Lung (tissue), 16 donors: ENCODE data around the gene CDX1. TPM values are rescaled to one million over a fixed set of nuclear protein-coding genes. Genes with fewer than 3 reads are reported as not detected.

Experiments
- ATAC-seq: fragments of 200-7000 bp; cut with Tn5 transposase; one replicate; pipeline ENCODE4 v1.9.1; 2020; ENCODE audit warnings: moderate number of reproducible peaks; ENCODE audit not compliant: insufficient read depth, low FRiP score
- DNase-seq, 3 donors: peaks; one replicate each; pipeline ENCODE4 v3.0.0-alpha.2; 2013 to 2017
- H3K27ac ChIP-seq, 2 donors: one replicate each; pipeline ENCODE4 v1.5.1; 2013; ENCODE audit warnings: mild to moderate bottlenecking in 2 of 2, moderate library complexity in 2 of 2, control low read depth in 1 of 2, inconsistent platforms in 1 of 2, low read depth in 1 of 2, low read length in 1 of 2
- H3K27me3 ChIP-seq, 3 donors: one replicate each; pipeline ENCODE4 v1.5.1; 2013; ENCODE audit warnings: low read length in 2 of 3; ENCODE audit not compliant: control insufficient read depth in 3 of 3, insufficient read depth in 3 of 3
- H3K36me3 ChIP-seq, 4 donors: one replicate each; pipeline ENCODE4 v1.5.1; 2013; ENCODE audit warnings: low read length in 4 of 4, mild to moderate bottlenecking in 1 of 4, moderate library complexity in 1 of 4; ENCODE audit not compliant: control insufficient read depth in 4 of 4, insufficient read depth in 4 of 4
- H3K4me1 ChIP-seq, 5 donors: one replicate each; pipeline ENCODE4 v1.5.1; 2013; ENCODE audit warnings: low read length in 5 of 5, mild to moderate bottlenecking in 2 of 5, moderate library complexity in 1 of 5; ENCODE audit not compliant: control insufficient read depth in 5 of 5, insufficient read depth in 5 of 5
- H3K4me3 ChIP-seq: one replicate; pipeline ENCODE4 v1.5.1; 2013; ENCODE audit warnings: mild to moderate bottlenecking, control low read depth, moderate library complexity
- H3K9ac ChIP-seq, 2 donors: one replicate each; pipeline ENCODE4 v1.5.1; 2013; ENCODE audit warnings: low read length in 2 of 2, control low read depth in 1 of 2; ENCODE audit not compliant: insufficient read depth in 1 of 2
- H3K9me3 ChIP-seq, 4 donors: one replicate each; pipeline ENCODE4 v1.5.1; 2013; ENCODE audit warnings: low read length in 3 of 4, mild to moderate bottlenecking in 1 of 4, moderate library complexity in 1 of 4; ENCODE audit not compliant: control insufficient read depth in 4 of 4, insufficient read depth in 3 of 4
- CTCF ChIP-seq: IDR thresholded peaks from 2 replicates; pipeline ENCODE4 v1.5.1; 2012; ENCODE audit warnings: mild to moderate bottlenecking; ENCODE audit errors: control extremely low read depth, extremely low read depth
- WGBS, 2 donors: extraction: QIAGEN DNeasy Blood & Tissue Kit; methylation state at CpG; one replicate each; pipeline ENCODE4 v1.1.7; 2013; 5-methylcytosine and 5-hydroxymethylcytosine counted together
- long read RNA-seq, 5 donors: transcript quantifications; one replicate each; lab custom pipeline, GENCODE V29; 2026
- polyA plus RNA-seq, 2 donors: library from polyadenylated mRNA; stranded (reverse); fragments of 200-250 nt; gene quantifications; one replicate each; pipeline ENCODE4 v1.2.1, GENCODE V29; 2013
- total RNA-seq, 2 donors: library from RNA; depleted of rRNA in 1 of 2; stranded (reverse); fragments of >200 nt in 1 of 2; gene quantifications; one replicate each; pipeline ENCODE4 v1.2.1, GENCODE V29; 2014 to 2021
- donor health status: control.
- donor health status: control.
- donor health status: Bipolar disorder and iron deficiency.
- donor health status: healthy.
- donor health status: DM: yes; HTN: yes; CAD: no.

CDX1 gene
- total RNA-seq (under 1 TPM; 0.25 to 0.43 TPM), polyA plus RNA-seq (under 1 TPM; 0.09 to 0.28 TPM)
- long read RNA-seq, donor 1, partial matches to known transcripts, result 0 of 1 reads
- long read RNA-seq, donor 1, other reads (novel, unspliced or antisense), result 0 of 1 reads
- long read RNA-seq, donor 2, result 0 reads
- long read RNA-seq, donor 3, partial matches to known transcripts, result 0 of 1 reads
- long read RNA-seq, donor 3, other reads (novel, unspliced or antisense), result 0 of 1 reads
- long read RNA-seq, donor 4, result 0 reads
- long read RNA-seq, donor 5, result 0 reads

DNA sequence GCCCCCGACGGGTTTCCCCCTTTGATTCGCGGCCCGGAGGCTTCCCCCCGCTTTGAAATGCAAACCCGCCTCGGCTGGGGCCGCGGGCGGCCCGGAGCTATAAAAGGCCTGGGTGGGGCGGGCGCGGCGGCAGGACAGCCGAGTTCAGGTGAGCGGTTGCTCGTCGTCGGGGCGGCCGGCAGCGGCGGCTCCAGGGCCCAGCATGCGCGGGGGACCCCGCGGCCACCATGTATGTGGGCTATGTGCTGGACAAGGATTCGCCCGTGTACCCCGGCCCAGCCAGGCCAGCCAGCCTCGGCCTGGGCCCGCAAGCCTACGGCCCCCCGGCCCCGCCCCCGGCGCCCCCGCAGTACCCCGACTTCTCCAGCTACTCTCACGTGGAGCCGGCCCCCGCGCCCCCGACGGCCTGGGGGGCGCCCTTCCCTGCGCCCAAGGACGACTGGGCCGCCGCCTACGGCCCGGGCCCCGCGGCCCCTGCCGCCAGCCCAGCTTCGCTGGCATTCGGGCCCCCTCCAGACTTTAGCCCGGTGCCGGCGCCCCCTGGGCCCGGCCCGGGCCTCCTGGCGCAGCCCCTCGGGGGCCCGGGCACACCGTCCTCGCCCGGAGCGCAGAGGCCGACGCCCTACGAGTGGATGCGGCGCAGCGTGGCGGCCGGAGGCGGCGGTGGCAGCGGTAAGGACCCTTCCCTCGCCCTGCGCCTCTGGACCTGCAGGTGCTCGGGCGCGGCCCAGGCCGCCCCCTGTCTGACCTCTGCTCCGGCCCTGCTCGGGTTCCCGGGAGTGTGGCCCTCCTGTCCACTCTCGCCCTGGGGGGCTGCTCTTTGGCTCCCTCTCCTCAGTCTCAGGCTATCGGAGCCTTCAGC is at the start of gene CDX1:
Gene CDX1, plus strand, starts transcription at position 129 of the 862 bp plus-strand sequence. Its CDS starts 99 bp downstream, at position 228.
- no peak for ATAC-seq
- peaks cover 0 to 25% (median 12%) of the 10 kb centered on the region in 5 donors for H3K4me1 ChIP-seq
- no peak within 1 kb of the TSS for H3K4me3 ChIP-seq

DNA sequence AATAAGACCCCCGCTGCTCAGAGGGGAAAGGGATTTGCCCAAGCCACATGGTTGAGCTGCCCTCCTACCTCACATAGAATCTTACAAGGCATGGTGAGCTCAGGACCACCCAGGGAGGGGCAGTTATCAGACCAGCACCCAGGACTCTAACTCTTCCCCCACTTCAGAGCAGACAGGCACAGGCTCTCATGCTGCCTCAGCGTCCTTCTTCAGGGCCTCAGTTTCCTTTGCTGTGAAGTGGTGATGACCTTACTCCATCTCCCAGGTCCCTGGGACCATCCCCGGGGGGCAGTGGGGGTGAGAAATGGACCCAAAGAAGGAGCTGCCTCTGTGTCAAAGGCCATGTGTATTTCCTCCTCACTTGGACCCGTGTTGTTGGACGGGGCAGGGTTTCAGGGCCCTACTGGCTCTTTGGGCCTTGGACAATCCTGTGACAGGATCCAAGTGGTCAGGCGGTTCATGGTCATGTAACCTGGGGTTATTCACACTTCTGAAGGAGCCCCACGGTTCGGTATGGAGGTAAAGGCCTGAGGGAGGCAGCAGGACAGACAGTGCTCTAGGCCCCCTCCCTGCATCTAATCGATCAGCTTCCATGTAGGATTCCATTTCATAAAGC is 48.5 kb upstream of the CDX1 start:
- Histone ChIP-seq H3K4me1 (peaks cover 0 to 3% (median 0%) of the 10 kb centered on the region in 5 donors), H3K9ac (no peak overlapping the region), H3K36me3 (peaks cover 0 to 48% (median 24%) of the 10 kb centered on the region in 4 donors), H3K27me3 (no peaks in the 10 kb centered on the region), H3K27ac (no peak overlapping the region), H3K4me3 (no peak overlapping the region), H3K9me3 (no peaks in the 10 kb centered on the region)
- no peak for TF ChIP-seq CTCF
- ATAC-seq (no peak), DNase-seq (no peak)
- 85 to 93% methylated on average over 9 of the region's 9 CpGs for WGBS, 2 donors

More for the DNA sequence above, at the start of gene CDX1:
- Histone ChIP-seq H3K9ac (no peak within 1 kb of the TSS), H3K27ac (no peak within 1 kb of the TSS), H3K27me3 (peaks cover 0 to 3% (median 0%) of the 10 kb centered on the region in 3 donors), H3K9me3 (no peaks in the 10 kb centered on the region), H3K36me3 (no peaks in the 10 kb centered on the region)
- TF ChIP-seq CTCF, result no peak
- no peak for DNase-seq
- 35 to 41% methylated on average over 74 to 93 of the region's 93 CpGs for WGBS, 2 donors

DNA sequence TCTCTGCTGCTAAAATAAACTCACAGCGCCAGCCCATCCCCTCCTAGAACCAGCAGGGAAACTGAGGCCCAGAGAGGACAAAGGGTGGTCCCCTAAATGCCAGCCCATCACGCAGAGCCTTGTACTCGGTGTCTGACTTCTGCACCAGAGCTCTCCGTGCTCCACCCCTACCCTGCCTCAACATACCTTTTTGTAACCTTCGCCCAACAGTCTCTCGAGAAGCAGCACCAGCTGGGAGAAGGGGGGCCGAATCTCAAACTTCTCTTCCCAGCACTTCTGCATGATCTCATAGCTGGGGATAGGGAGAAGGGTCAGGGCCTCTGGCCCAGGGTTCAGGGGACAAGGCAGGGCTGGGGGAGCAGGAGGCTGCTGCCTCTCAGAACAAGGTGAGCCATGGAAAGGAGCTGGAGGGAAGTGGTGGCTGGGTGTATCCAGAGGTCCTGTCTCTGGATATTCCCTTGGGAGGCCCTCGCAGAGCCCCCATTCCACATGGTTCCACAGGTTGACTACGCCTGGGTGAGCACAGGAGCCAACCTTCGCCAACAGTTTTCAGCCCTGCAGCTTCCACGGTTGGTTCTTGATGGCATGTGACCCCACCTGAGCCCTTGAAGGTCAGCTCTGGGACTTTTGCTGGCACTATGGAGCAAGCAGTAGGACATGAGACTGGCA is 47.9 kb upstream of the CDX1 start:
- no peak for TF ChIP-seq CTCF
- 86 to 94% methylated on average over 11 of the region's 11 CpGs for WGBS, 2 donors
- peaks cover 0 to 52% (median 26%) of the 10 kb centered on the region in 4 donors for H3K36me3 ChIP-seq
- H3K27me3 ChIP-seq, result no peaks in the 10 kb centered on the region
- no peak for ATAC-seq
- H3K4me3 ChIP-seq, result no peak overlapping the region
- H3K27ac ChIP-seq, result no peak overlapping the region
- H3K4me1 ChIP-seq, result peaks cover 0 to 2% (median 0%) of the 10 kb centered on the region in 5 donors
- DNase-seq, result peak in 1 of 3 donors; percentile 9
- H3K9me3 ChIP-seq, result no peaks in the 10 kb centered on the region
- no peak overlapping the region for H3K9ac ChIP-seq
